ENCODE data around the gene C9.
A peak's percentile ranks its signal among the peaks of the same experiment; 100 is the strongest.
"Not testable (repeated sequence)": the region's sequence is repeated elsewhere in the genome, so short reads cannot be mapped to it uniquely, and the experiment has no call there.

Gene C9

DNA sequence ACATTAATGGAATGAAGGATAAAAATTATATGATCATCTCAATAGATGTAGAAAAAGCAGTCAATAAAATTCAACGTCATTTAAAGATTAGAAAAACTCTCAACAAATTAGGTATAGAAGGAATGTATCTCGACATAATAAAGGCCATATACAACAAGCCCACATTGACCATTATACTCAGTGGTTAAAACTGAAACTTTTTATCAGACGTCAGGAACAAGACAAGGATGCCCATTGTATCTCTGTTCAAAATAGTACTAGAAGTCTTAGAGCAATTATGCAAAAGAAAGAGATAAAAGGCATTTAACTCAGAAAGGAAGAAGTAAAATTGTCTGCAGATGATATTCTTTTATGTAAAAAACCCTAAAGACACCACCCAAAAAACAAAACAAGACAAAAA is 40.8 kb downstream of the C9 start:
- DNase-seq, result no peak

DNA sequence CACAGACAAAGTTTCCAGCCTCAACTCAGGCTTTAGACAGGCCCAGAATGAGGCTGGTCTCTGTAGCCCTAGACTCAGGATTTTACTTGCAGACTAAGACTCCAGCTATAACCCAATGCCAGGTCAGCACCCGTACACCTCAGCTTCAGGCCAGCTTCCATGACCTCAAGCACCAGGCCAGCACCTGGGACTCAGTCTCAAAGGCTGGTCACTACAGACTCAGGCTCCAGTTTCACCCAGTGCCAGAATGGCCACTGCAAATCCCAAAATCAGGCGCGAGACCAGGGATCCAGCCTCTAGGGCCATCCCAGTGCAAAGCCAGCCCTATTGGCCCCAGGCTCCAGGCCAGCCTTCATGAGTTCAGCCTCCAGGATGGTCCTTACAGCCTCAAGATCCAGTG is 44.9 kb downstream of the C9 start:
- DNase-seq, result no peak

DNA sequence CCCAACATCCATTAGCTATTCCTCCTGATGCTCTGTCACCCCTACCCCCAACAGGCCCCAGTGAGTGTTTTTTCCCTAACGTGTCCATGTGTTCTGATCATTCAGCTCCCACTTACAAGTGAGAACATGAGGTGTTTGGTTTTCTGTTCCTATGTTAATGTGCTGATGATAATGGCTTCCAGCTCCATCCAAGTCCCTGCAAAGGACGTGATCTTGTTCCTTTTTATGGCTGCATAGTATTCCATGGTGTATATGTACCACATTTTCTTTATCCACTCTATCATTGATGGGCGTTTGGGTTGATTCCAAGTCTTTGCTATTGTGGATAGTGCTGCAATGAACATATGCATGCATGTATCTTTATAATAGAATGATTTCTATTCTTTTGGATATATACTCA is 47.8 kb downstream of the C9 start:
- not testable (repeated sequence) for DNase-seq

DNA sequence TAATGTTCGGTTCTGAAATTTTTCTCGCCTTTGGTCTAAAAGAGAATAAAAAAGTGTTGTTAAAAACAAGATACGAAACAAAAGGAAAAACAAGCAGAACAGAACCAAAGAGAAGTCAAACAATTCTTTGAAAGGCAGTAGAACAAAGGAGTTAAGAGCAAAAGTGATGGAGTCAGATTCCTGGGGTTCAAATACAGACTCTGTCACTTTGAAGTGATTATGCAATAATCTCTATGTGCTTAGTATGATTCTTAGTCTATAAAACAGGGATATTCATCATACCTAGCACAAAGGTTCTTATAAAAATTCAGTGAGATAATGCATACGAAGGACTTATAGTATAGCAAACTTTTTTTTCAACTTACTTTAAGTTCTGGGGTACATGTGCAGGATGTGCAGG is 48.3 kb downstream of the C9 start:
- DNase-seq, result no peak

DNA sequence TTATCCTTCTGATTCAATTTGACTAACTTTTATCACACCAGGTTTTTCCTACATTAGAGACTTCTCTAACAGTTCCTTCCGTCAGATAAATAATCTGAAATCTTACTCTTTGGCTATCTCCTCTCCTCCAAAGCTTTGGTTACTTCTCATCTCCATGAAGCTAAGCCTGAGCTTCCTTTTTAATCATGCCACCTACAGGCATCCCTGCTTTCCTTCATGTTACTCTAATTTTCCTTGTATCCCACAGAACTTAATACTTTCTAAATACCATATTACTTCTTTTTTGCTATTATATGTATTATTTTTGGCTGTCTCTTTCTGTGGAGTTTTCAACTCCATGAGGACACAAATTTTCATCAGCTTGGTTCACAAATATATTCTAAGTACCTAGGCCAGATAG is 49.7 kb downstream of the C9 start:
- no peak for DNase-seq

DNA sequence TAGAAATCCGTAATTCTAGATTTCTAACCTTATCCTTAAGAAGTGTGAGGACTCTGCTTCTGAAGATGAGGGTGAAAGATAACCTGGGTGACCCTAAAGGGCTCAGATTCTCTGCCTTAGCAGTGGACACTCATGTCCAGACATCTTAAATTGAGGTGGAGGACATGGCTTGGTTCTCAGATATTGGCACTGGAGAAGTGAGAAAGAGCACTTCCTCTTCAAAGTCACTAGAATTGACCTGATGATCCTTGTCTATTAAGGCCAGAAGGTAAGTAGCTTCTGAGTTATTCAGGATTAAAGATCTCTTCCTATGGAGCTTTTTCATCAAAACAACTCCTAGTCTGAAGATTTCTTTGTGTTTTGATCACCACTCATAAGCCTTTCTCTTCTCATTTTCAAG is 54.8 kb downstream of the C9 start:
- no peak for DNase-seq

DNA sequence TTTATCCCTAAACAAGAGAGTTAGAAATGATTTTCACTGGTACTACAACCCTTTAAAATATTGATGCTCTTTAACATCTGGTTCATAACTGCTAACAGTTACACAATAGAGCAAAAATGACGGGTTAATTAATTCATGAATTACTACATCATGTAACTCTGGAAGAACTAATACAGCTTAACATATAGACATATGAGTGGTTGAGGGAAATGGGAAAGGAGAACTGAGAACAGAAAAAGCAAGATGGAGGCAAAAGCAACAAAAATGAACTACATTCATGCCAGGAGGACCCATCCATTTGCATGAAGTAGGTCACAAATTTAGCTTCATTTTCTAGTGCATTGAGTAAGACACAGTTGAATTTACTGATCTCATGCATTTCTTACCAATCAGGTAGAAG is 61.8 kb downstream of the C9 start:
- DNase-seq, result no peak

DNA sequence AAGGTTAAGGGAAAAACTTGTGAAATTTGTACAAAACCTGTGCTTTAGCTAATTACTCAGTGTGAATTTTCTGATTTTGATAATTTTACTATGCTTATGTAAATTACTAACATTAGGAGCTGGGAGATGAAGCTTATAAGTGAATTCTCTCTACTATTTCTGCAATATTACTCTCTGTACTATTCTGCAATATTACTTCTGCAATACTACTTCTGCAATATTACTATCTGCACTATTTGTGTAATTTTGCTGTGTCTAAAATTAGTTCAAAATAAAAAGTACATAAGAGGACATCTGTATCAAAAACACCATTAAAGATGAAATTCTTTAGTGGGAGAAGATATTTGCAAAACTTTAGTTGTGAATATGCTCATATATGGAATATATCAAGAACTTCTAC is 62.9 kb downstream of the C9 start:
- DNase-seq, result no peak

DNA sequence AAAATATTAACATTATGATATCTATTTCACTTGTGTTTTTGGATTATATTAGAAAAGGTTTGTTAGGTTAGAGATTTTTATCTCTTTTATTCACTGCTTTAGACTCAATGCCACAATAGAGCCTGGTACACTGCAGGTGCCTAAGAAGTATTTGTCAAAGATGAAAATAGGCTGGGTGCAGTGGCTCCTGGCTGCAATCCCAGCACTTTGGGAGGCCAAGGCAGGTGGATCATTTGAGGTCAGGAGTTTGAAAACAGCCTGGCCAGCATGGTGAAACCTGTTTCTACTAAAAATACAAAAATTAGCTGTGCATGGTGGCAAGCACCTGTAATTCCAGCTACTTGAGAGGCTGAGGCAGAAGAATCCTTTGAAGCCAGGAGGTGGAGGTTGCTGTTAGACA is 64.3 kb downstream of the C9 start:
- DNase-seq, result no peak

DNA sequence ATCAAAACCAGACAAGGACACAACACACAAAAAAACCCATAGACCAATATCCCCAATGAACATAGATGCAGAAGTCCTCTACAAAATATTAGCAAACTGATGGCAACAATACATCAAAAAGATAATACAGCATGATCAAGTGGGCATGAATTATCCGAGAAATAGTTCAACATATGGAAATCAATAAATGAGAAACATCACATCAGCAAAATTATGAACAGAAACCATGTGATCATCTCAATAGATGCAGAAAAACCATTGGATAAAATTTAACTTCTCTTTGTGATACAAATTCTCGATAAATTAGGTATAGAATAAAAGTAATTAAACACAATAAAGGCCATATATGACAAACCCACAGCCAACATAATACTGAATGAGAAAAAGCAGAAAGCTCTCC is 69.6 kb downstream of the C9 start:
- DNase-seq, result no peak

DNA sequence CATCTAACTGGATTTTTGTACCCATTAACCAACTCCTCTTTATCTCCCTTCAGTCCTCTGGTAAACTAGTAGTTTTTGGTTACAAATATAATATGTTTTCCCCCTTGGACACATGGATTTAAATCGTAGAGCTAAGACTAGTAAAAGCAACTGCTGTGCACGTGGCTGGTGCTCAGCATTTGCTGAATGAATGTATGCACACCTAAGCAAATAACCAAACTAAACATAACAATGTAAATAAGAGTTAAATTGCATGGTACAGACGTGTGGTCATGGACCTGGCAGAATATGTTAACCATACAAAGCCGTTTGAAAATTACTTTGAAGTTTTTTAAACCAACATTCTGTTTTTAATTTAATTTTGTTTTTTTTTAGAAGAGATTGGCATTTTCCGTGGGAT is 79.7 kb downstream of the C9 start:
- DNase-seq, result no peak

DNA sequence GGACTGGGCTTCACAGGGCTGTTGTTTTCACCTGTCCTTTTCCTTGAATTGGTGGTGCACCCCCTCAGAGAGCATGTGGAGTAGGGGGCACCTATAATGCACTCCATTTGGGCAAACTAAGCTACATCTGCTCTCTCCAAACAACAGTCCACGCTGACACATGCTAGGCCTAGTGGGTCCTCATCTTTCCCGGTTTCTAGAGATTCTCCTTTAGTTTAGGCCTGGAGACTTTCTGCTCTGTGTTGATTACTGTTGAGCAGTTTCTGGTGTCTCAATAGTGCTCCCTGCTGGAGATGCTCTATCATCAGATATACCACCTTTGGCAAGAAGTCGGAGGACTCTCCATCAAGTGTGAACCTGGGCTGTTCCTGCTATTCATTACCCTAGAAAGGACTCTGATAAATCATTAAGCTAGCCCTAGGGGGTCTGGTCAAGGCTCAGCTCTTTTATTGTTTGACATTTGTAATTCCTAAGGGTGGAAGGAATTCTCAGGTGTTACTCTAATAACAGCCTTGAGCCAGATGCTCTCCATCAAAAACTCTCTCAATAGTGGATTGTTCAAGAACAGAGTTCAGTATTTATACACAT is 81.0 kb downstream of the C9 start:
- peak; percentile 67 for DNase-seq

DNA sequence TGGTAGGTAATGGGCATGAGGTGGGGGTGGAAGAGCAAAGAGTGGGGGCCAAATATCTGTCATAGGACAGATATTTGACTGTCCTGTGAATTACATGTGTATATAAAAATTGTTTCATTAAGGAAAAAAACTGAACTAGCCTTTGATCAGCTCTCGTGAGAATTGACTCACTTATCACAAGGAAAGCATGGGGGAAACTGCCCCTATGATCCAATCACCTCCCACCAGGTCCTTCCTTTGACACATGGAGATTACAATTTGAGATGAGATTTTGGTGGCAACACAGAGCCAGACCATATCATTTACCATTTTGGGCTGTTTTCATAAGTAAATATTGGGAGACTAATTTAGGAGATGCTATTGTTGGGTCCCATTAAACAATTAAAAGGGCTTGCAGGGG is 81.7 kb downstream of the C9 start:
- no peak for DNase-seq

DNA sequence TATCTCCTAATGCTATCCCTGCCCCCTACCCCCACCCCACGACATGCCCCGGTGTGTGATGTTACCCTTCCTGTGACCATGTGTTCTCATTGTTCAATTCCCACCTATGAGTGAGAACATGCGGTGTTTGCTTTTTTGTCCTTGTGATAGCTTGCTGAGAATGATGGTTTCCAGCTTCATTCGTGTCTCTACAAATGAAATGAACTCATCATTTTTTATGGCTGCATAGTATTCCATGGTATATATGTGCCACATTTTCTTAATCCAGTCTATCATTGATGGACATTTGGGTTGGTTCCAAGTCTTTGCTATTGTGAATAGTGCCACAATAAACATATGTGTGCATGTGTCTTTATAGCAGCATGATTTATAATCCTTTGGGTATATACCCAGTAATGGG is 88.4 kb downstream of the C9 start:
- DNase-seq, result not testable (repeated sequence)

DNA sequence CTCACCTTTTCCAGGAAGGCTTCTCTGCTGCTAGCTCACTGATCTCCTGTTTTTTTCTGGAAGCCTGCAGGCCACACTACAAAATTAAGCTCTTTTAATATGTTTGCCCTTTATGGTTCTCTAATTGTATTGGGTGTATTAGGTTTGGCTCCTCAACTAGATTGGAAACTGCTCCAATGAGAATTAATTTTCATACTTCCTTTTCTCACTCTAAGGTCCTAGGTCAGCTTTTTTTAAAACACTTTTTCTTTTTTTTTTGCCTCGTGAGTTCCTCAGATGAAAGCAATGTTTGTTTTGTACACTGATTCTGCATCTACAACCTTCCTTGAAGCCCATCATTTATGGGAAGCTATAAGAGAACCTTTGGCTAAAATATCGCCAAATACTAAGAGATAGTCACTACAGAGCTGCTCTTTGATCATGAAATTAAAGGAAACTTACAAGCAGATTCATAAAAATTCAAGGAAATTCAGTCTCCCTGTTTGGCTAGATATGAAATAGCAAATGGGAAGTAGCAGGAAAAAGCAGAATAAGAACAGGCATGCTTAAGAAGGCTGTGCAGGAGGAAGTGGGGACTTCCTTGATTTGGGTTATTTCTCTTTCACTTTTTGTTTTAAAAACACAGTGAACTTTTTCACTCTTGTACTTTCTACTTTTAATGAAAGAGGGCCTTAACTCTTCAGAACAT is 89.8 kb downstream of the C9 start:
- DNase-seq, result no peak

DNA sequence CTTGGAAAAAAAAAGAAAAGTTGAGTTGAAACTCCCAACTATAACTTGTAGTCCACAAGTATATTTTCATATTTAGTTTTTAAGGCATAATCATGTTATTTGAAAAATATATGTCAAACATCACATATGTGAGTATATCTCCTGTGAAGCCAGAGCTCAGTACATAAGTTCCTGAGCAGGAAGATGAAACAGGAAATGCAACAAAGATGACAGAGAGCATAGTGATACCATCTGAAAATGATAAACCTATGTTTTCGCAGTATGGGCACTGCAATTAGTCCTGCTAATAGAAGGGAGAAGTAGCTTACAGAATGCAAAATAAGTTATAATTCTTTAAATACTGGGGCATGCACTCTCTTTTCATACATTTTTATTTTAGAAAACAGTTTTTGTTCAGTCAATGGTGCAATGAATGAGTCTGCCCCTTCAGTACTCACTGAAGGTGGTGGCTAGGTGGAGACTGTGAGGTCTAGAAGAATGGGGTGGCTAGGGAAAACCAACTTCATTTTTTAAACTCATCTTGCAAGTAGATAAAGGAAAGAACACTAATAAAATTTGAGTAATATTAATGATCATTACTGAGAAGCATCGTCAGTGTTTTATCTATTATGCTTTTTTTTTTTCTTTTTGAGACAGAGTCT is 90.9 kb downstream of the C9 start:
- DNase-seq, result no peak

DNA sequence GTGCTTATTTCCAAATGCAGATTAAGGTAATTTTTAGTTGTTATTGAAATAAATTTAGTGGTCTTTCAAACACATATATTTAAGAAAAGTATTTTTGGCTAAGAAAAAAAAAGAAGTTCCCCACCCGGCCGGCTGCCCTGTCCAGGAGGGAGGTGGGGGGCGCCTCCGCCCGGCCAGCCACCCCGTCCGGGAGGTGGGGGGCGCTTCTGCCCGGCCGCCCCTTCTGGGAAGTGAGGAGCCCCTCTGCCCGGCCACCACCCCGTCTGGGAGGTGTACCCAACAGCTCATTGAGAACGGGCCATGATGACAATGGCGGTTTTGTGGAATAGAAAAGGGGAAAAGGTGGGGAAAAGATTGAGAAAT is 91.4 kb downstream of the C9 start:
- not testable (repeated sequence) for DNase-seq

DNA sequence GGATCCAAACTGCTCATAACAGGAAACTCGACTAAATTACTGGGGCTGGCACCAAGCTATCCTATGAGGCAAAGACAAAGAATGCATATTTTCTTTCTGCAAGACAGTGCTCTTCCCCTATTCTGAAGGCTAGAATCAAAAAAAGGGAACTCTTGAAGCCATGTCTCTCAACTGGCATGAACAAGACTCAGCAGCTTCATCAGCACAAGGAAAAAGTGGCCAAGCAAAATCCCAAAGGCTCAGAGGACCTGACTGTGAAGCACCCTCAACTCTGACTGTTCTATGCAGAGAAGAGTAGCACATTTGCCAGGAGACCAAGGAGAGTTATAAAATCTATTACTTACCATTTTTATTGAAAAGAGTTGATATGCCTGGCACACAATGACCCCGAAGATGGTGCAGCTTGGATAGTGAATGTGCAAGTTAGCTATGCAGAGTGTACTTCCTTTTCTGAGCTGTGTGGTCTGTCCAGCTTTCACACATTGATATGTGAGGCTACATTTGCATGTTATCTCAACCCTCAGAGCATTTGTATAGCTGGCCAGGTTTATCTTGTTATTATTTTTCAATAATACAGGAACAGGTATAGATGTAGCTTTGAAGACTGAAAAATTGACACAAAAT is 94.0 kb downstream of the C9 start:
- DNase-seq, result no peak

DNA sequence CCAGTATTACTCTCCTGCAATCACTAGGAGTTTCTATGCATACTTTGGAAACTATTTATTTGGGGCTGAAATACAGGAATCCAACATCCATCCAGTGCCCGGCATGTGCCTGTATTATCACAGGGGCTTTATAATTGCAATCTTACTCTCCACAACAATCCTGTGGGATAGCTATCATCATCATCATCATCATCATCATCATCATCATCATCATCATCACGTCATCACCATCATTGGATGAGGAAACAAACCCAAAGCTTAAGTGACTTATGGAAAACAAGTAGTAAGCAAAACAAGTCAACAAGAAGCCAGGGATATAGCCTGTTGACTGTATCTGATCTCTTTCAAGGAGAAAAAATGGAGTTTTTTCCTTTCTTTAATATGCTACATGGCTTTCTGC is 97.1 kb downstream of the C9 start:
- no peak for DNase-seq

DNA sequence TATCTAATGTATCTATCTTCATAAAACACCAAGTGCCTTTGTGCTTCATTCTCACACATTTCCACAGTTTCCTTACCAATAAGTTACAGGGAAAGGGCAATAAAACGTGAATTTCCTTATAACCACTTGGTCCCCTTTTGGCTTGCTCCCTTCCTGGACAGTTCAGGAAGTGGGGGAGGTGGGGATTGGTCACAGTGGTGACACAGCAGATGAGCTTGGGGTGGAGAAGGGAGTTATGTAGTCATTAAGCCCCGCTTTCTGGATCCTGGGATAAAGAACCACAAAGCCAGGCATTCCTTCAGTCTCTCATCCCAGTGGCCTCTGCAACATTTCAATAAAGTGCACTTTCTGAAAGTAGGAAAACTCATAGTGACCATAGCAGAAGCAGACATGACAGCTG is 97.9 kb downstream of the C9 start:
- peak; percentile 34 for DNase-seq

DNA sequence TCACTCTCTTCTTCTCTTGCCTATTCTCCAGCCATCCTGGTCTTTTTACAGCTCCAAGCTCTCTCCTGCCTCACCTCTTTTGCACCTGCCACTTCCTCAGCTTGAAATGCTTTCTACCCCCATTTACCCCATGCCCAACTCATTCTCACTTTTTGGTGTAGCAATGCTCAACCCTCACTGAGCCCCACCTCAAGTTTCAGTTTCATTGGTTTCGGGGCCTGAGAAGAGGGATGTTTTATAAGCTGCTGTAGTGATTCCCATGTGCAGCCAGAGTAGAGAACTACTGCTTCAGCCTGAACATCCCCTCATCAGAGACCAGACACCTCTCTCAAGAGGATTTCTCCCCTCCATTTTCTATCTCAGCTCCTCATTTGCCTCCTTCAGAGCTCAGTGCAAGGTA is 99.8 kb downstream of the C9 start:
- DNase-seq, result no peak

DNA sequence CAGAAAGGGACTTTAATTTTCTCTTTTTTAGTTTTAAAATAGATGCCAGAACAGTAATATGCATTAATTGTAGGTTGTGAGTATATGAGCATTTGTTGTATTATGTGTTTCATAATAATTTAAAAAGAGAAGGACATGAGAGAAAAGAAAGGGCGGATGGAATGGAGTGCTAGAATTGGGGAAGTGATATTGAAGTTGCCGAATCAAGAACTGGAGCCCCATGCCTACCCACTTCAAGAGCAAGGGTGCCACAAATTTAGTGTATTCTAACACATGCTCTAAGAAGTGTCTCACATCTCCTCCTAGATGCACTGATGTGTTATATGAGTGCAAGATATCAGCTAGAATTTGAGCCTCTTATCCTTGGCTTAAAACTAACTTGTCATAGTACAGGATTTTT is 101.3 kb downstream of the C9 start:
- DNase-seq, result no peak

DNA sequence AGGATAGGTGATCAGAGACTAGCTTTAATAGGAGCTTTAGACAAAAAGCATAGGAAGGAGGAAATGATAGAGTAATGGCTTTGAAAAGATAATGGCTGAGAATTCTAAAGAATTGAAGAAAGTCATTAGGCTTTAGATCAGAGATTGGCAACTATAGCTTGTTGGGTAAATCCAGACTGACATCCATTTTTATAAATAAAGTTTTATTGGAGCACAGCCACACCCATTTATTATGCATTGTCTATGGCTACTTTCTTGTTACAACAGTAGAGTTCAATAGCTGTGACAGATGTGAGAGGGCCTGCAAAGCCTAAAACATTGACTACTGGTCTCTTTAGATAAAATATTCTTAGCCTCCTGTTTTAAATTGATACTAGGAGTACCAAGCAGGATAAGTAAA is 104.2 kb downstream of the C9 start:
- DNase-seq, result no peak

DNA sequence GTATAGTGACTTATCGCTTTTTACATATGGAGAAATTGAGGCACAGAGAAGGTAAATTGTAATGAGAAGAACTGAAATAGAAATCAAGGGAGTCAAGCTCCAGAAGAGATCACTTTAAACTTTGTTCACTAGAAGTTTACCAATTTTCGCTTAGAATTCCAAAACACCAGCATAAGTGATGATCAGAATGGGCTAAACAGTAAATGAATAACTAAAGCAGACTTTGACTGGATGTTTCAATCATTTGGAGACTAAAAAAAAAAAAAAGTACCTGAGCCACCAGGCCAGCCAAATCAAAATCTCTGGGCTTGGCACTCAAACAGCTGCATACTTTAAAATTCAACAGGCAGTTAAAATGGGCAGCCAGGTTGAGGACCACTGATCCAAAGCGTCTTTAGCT is 106.7 kb downstream of the C9 start:
- no peak for DNase-seq
